ENCODE measurements around the gene RALGAPB. TPM values are rescaled to one million over a fixed set of nuclear protein-coding genes. Genes with fewer than 3 reads are reported as not detected.
A peak's percentile ranks its signal among the peaks of the same experiment; 100 is the strongest.
"Not testable (repeated sequence)": the region's sequence is repeated elsewhere in the genome, so short reads cannot be mapped to it uniquely, and the experiment has no call there.

The RALGAPB gene
- total RNA-seq, 2 donors from 2014 or later: 23.1 to 24.4 TPM

DNA sequence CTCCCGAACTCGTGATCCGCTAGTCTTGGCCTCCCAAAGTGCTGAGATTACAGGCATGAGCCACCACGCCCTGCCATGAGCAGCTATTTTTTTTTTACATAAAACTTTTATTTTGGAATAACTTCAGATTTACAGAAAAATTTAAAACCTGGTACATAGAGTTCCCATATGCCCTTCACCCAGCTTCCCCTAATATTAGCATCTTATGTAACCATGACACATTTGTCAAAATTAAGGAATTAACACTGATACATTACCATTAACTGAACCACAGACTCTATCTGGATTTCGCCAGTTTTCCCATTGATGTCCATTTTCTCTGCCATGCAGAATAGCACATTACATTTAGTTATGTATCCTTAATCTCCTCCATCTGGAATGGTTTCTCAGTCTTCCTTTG is 14.3 kb upstream of the RALGAPB start:
- ATAC-seq (no peak), DNase-seq (no peak)
- H3K4me3 ChIP-seq: no peak overlapping the region
- no peaks in the 10 kb centered on the region for H3K36me3 ChIP-seq (replicated peaks in 1 of 2; ENCODE audit: insufficient read depth in 1 of 2, low read depth in 2 of 2)
- H3K9me3 ChIP-seq: no peaks in the 10 kb centered on the region
- H3K4me1 ChIP-seq: no peaks in the 10 kb centered on the region
- intact Hi-C loops (cut with DNase I): no loop called here
- H3K27ac ChIP-seq: no peak overlapping the region
- no peak for TF ChIP-seq POLR2A (IDR thresholded peaks at IDR 0.05)
- TF ChIP-seq CTCF (IDR thresholded peaks at IDR 0.05): no peak
- 89 to 92% methylated on average over 5 of the region's 5 CpGs for WGBS, 2 donors
- no peaks in the 10 kb centered on the region for H3K27me3 ChIP-seq

- H3K9me3 ChIP-seq: no peaks in the 10 kb centered on the region
- H3K36me3 ChIP-seq (replicated peaks in 1 of 2; ENCODE audit: insufficient read depth in 1 of 2, low read depth in 2 of 2): no peaks in the 10 kb centered on the region
- DNase-seq (peak in 3 of 4 donors; percentile 28 to 70 (median 63)), ATAC-seq (peak; percentile 91)
- H3K4me1 ChIP-seq: no peaks in the 10 kb centered on the region
- H3K27me3 ChIP-seq: no peaks in the 10 kb centered on the region
- no peak overlapping the region for H3K4me3 ChIP-seq
- intact Hi-C loops (cut with DNase I): no loop called here
- H3K27ac ChIP-seq: peak overlapping the region in 1 of 4 donors; percentile 6
- whole genome bisulfite sequencing, 2 donors: 49 to 56% methylated on average over 5 of the region's 5 CpGs
- TF ChIP-seq POLR2A (IDR thresholded peaks at IDR 0.05) (no peak), CTCF (IDR thresholded peaks at IDR 0.05) (no peak)
Measured at GRCh38 chr20:38460040-38460623, 12.5 kb upstream of the RALGAPB start.

GRCh38 chr20:38460631-38461030 is 12.0 kb upstream of the RALGAPB start:
- intact Hi-C loops (cut with DNase I); H3K4me1 ChIP-seq; H3K9me3 ChIP-seq; H3K4me3 ChIP-seq; ATAC-seq; H3K27me3 ChIP-seq; H3K36me3 ChIP-seq (replicated peaks in 1 of 2; ENCODE audit: insufficient read depth in 1 of 2, low read depth in 2 of 2); DNase-seq: not testable (repeated sequence)
- H3K27ac ChIP-seq: peak overlapping the region in 1 of 4 donors; percentile 6
- 0 to 18% methylated on average over 1 of the region's 2 CpGs for WGBS, 2 donors

- H3K27ac ChIP-seq; DNase-seq; H3K4me1 ChIP-seq; H3K36me3 ChIP-seq (replicated peaks in 1 of 2; ENCODE audit: insufficient read depth in 1 of 2, low read depth in 2 of 2); H3K27me3 ChIP-seq; H3K9me3 ChIP-seq; ATAC-seq; H3K4me3 ChIP-seq; intact Hi-C loops (cut with DNase I): not testable (repeated sequence)
- WGBS, 2 donors: no CpG with 5 or more reads among the region's 33 CpGs
Measured at GRCh38 chr20:38461167-38461566, 11.5 kb upstream of the RALGAPB start.

- ATAC-seq; H3K27me3 ChIP-seq; DNase-seq; intact Hi-C loops (cut with DNase I); H3K27ac ChIP-seq; H3K4me3 ChIP-seq; H3K4me1 ChIP-seq; H3K36me3 ChIP-seq (replicated peaks in 1 of 2; ENCODE audit: insufficient read depth in 1 of 2, low read depth in 2 of 2); H3K9me3 ChIP-seq: not testable (repeated sequence)
- 95% methylated on average over 13 of the region's 30 CpGs; no CpG with 5 or more reads in 1 of the 2 donors for whole genome bisulfite sequencing, 2 donors
Measured at GRCh38 chr20:38461569-38461968, 11.1 kb upstream of the RALGAPB start.

- Histone ChIP-seq H3K27me3 (no peaks in the 10 kb centered on the region), H3K4me1 (no peaks in the 10 kb centered on the region), H3K9me3 (no peaks in the 10 kb centered on the region), H3K4me3 (no peak overlapping the region), H3K27ac (no peak overlapping the region), H3K36me3 (replicated peaks in 1 of 2; ENCODE audit: insufficient read depth in 1 of 2, low read depth in 2 of 2) (no peaks in the 10 kb centered on the region)
- 26 to 41% methylated on average over 2 of the region's 2 CpGs for WGBS, 2 donors
- no peak for TF ChIP-seq CTCF (IDR thresholded peaks at IDR 0.05)
- no peak for TF ChIP-seq POLR2A (IDR thresholded peaks at IDR 0.05)
- intact Hi-C loops (cut with DNase I): no loop called here
- ATAC-seq (no peak), DNase-seq (no peak)
Measured at GRCh38 chr20:38466171-38466570, 6.5 kb upstream of the RALGAPB start.

All from body of pancreas (tissue), 4 donors.